ENCODE measurements around the gene MYL10. TPM values are rescaled to one million over a fixed set of nuclear protein-coding genes. Genes with fewer than 3 reads are reported as not detected.

The MYL10 gene
- total and polyA plus RNA-seq, 10 of the 15 experiments (the other 5 are each of a cell fraction or from before 2014, with no cell fraction given): not detected

DNA sequence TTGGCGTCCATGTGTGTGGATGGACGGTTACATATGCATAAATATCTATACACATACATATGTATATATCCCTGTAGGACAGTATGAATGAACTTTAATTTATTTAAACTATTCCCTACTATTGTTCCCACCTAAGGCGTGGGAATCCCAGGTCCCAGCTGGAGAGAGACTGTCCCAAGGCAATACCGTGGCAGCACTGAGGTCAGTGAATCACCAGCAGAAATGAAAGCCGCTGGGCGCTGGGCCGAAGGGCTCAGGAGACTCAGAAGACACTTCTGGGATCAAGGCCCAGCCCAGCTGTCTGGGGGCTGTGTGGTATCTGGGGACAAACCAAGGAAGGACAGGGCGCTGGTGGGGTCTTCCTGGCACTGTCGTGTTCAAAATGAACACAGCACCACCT, 49.6 kb upstream of the MYL10 start (continued):
- TF ChIP-seq, protein P1, sequence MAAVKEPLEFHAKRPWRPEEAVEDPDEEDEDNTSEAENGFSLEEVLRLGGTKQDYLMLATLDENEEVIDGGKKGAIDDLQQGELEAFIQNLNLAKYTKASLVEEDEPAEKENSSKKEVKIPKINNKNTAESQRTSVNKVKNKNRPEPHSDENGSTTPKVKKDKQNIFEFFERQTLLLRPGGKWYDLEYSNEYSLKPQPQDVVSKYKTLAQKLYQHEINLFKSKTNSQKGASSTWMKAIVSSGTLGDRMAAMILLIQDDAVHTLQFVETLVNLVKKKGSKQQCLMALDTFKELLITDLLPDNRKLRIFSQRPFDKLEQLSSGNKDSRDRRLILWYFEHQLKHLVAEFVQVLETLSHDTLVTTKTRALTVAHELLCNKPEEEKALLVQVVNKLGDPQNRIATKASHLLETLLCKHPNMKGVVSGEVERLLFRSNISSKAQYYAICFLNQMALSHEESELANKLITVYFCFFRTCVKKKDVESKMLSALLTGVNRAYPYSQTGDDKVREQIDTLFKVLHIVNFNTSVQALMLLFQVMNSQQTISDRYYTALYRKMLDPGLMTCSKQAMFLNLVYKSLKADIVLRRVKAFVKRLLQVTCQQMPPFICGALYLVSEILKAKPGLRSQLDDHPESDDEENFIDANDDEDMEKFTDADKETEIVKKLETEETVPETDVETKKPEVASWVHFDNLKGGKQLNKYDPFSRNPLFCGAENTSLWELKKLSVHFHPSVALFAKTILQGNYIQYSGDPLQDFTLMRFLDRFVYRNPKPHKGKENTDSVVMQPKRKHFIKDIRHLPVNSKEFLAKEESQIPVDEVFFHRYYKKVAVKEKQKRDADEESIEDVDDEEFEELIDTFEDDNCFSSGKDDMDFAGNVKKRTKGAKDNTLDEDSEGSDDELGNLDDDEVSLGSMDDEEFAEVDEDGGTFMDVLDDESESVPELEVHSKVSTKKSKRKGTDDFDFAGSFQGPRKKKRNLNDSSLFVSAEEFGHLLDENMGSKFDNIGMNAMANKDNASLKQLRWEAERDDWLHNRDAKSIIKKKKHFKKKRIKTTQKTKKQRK (IDR thresholded peaks at IDR 0.05; ENCODE audit: low read depth, low read length): no peak

DNA sequence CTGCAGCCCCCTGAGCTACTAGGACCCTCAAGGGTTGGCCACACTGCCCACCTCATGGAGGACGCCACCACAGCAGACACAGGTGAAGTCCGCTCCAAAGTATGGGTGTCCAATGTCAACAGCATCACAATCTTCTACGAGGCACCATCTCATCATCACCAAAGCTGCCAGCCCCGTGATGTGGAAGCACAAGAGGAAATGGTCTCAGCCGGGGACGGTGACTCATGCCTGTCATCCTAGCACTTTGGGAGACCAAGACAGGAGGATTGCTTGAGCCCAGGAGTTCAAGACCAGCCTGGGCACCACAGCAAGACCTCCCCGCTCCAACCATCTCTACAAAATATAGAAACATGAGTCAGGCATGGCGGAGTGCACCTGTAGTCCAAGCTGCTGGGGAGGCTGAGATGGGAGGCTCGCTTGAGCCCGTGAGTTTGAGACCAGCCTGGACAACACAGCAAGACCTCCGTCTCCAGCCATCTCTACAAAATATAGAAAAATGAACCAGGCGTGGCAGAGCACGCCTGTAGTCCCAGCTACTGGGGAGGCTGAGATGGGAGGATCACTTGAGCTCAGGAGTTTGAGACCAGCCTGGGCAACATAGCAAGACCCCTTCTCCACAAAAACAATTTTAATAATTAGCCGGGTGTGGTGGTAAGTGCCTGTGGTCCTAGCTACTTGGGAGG, 48.8 kb upstream of the MYL10 start:
- TF ChIP-seq FOXM1 (IDR thresholded peaks at IDR 0.05; ENCODE audit: low read depth, low read length): no peak
- TF ChIP-seq IKZF1 (conservative IDR thresholded peaks at IDR 0.05): no peak
- no peak for TF ChIP-seq ZNF622 (IDR thresholded peaks at IDR 0.05)
- no peak for TF ChIP-seq RAD21 (IDR thresholded peaks at IDR 0.05; ENCODE audit: insufficient read depth, low read depth, low read length)
- TF ChIP-seq GABPA (IDR thresholded peaks at IDR 0.05; ENCODE audit: low read depth): no peak
- TF ChIP-seq SMAD1 (IDR thresholded peaks at IDR 0.05; ENCODE audit: low read depth, partially characterized antibody): no peak
- TF ChIP-seq MYC (IDR thresholded peaks at IDR 0.05; ENCODE audit: insufficient read depth, insufficient read length, insufficient replicate concordance, low read length, severe bottlenecking): no peak
- TF ChIP-seq YY1 (IDR thresholded peaks at IDR 0.05; ENCODE audit: low read depth, low read length): no peak
- TF ChIP-seq SREBF1 (IDR thresholded peaks at IDR 0.05; ENCODE audit: low read length): no peak
- TF ChIP-seq ZNF207 (IDR thresholded peaks at IDR 0.05; ENCODE audit: borderline replicate concordance): no peak
- no peak for TF ChIP-seq ASH2L (IDR thresholded peaks at IDR 0.05; ENCODE audit: borderline replicate concordance, low read depth)
- TF ChIP-seq, protein P2, sequence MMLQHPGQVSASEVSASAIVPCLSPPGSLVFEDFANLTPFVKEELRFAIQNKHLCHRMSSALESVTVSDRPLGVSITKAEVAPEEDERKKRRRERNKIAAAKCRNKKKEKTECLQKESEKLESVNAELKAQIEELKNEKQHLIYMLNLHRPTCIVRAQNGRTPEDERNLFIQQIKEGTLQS (IDR thresholded peaks at IDR 0.05; ENCODE audit: borderline replicate concordance, extremely low read depth, low read depth, low read length): no peak
- TF ChIP-seq SP1 (IDR thresholded peaks at IDR 0.05; ENCODE audit: low read depth, low read length): no peak
- TF ChIP-seq BCL11A (IDR thresholded peaks at IDR 0.05; ENCODE audit: low read depth, low read length): no peak
- TF ChIP-seq MEF2B (IDR thresholded peaks at IDR 0.05; ENCODE audit: partially characterized antibody, poor library complexity, severe bottlenecking): no peak
- TF ChIP-seq NBN (IDR thresholded peaks at IDR 0.05): no peak
- Histone ChIP-seq H3K27ac (ENCODE audit: control insufficient read depth, insufficient read depth) (no peak overlapping the region), H3K79me2 (ENCODE audit: control insufficient read depth, insufficient read depth, low read length) (no peaks in the 10 kb centered on the region), H2AFZ (ENCODE audit: control insufficient read depth, low read depth, low read length) (no peak overlapping the region), H3K9ac (ENCODE audit: control insufficient read depth, insufficient read depth, low read length) (no peak overlapping the region), H3K36me3 (ENCODE audit: control insufficient read depth in 2 of 2, insufficient read depth in 2 of 2, low read length in 1 of 2) (no peaks in the 10 kb centered on the region), H3K27me3 (replicated peaks in 1 of 2; ENCODE audit: control insufficient read depth in 2 of 2, insufficient read depth in 2 of 2, low read length in 1 of 2) (no peaks in the 10 kb centered on the region), H4K20me1 (ENCODE audit: control insufficient read depth, insufficient read depth) (no peaks in the 10 kb centered on the region), H3K4me3 (no peak overlapping the region), H3K9me3 (replicated peaks; ENCODE audit: control insufficient read depth, insufficient read depth, low read length) (no peaks in the 10 kb centered on the region; the same call in 2 of the 3 replicates), H3K4me2 (ENCODE audit: control insufficient read depth, insufficient read depth) (no peak overlapping the region), H3K4me1 (ENCODE audit: control insufficient read depth, insufficient read depth, low read length) (no peaks in the 10 kb centered on the region)
- intact Hi-C loops (cut with micrococcal nuclease; ENCODE audit: unreplicated experiment): no loop called here
- POLR2A ChIA-PET: interaction anchor here (0.6 kb wide), 1 partner anchor 767 kb away, joined by 3 read pairs; no protein-coding TSS in a partner anchor
- SMC1A ChIA-PET (ENCODE audit: uncharacterized antibody, unreplicated experiment): interaction anchor here (1.5 kb wide), 1 partner anchor 133 kb away, joined by 3 read pairs; no protein-coding TSS in a partner anchor
- FAIRE-seq: no peak
- in situ Hi-C loops (cut with MboI): no loop called here
- 53% methylated on average over 14 of the region's 14 CpGs for WGBS (ENCODE audit: insufficient coverage, insufficient replicate concordance, low lambda C conversion rate, missing lambda C conversion rate)
- RAD21 ChIA-PET (ENCODE audit: unreplicated experiment): no interaction called here
- CTCF ChIA-PET: no interaction called here
- ATAC-seq: no peak
- BruUV-seq (replicated peaks): no TSS peak
- DNase-seq (ENCODE audit: low read depth, low spot score): no peak
